HCT116 (cell line): ENCODE results near the gene MCF2L. TPM values are rescaled to one million over a fixed set of nuclear protein-coding genes. Genes with fewer than 3 reads are reported as not detected.

ENCODE experiments used
- ATAC-seq: fragments of 200-7000 bp; cut with Tn5 transposase; 2 replicates; pipeline ENCODE4 v1.9.1; 2020; ENCODE audit warnings: mild to moderate bottlenecking, moderate library complexity
- BruUV-seq: library from RNA; stranded (reverse); fragments of 400-500 nt; replicated peaks from 2 replicates; lab custom pipeline; 2021; lab: Mats Ljungman, UMichigan
- CTCF ChIA-PET: fragments of 300-600 bp; sonication (Branson Sonifier 250); formaldehyde crosslinking; loops from one replicate; lab custom pipeline; 2021; ENCODE audit warnings: antibody characterized with exemption; lab: Charles Lee
- POLR2A ChIA-PET: fragments of 300-600, 350-600 bp; sonication (Branson Sonifier 250); formaldehyde crosslinking; loops from one replicate; lab custom pipeline; 2021; ENCODE audit warnings: antibody characterized with exemption; lab: Charles Lee
- RAD21 ChIA-PET, 2 experiments: fragments of 300-600 bp; sonication (Branson Sonifier 250); formaldehyde crosslinking; loops; one replicate each; lab custom pipeline; 2023; ENCODE audit warnings: low total read pairs in 2 of 2; ENCODE audit not compliant: uncharacterized antibody in 2 of 2, unreplicated experiment in 2 of 2, low non-redundant PET in 1 of 2; lab: Charles Lee
- DNase-seq: peaks from one replicate; pipeline ENCODE4 v3.0.0-alpha.2; 2010; ENCODE audit warnings: low read depth, low spot score
- H2AFZ ChIP-seq: fragments of 200-600 bp; shearing (Covaris generic), sonication (generic); 2 replicates; pipeline ENCODE4 v1.6.1; 2017; ENCODE audit warnings: low read depth, mixed run types, mixed read lengths, antibody characterized with exemption, low read length; ENCODE audit not compliant: poor library complexity, severe bottlenecking
- H3K27ac ChIP-seq: 2 replicates; pipeline ENCODE4 v1.5.1; 2012; ENCODE audit warnings: low read depth, low read length
- H3K27me3 ChIP-seq: fragments of 200-600 bp; sonication (generic); 2 replicates; pipeline ENCODE4 v1.6.1; 2016; ENCODE audit warnings: mixed run types, low read length, mixed read lengths; ENCODE audit not compliant: insufficient read depth
- H3K36me3 ChIP-seq, 2 experiments: fragments of 200-500 bp in 1 of 2; fragments of 200-600 bp in 1 of 2; sonication (Bioruptor generic) in 1 of 2; sonication (generic) in 1 of 2; 2 replicates each; pipeline versions ENCODE4 v1.5.1 to v1.6.1; 2014 to 2016; ENCODE audit warnings: low read length in 2 of 2, inconsistent platforms in 1 of 2, mixed read lengths in 1 of 2, mixed run types in 1 of 2; ENCODE audit not compliant: insufficient read depth in 2 of 2, control insufficient read depth in 1 of 2
- H3K4me1 ChIP-seq, 2 experiments: fragments of 200-600 bp in 1 of 2; sonication (generic) in 1 of 2; 2 replicates each; pipeline versions ENCODE4 v1.5.1 to v1.6.1; 2012 to 2017; ENCODE audit warnings: low read length in 2 of 2, inconsistent platforms in 1 of 2, mild to moderate bottlenecking in 1 of 2, mixed read lengths in 1 of 2, mixed run types in 1 of 2, moderate library complexity in 1 of 2; ENCODE audit not compliant: insufficient read depth in 2 of 2, control insufficient read depth in 1 of 2
- H3K4me2 ChIP-seq: fragments of 200-600 bp; sonication (generic); 2 replicates; pipeline ENCODE4 v1.6.1; 2017; ENCODE audit warnings: mixed run types, low read length, mixed read lengths
- H3K4me3 ChIP-seq, 2 experiments: fragments of 200-600 bp in 1 of 2; sonication (generic) in 1 of 2; replicated peaks in 1 of 2; 2 replicates each; pipeline ENCODE4 v1.5.1; 2011 to 2016; ENCODE audit warnings: low read length in 2 of 2, control low read depth in 1 of 2, low read depth in 1 of 2, mild to moderate bottlenecking in 1 of 2, mixed read lengths in 1 of 2, mixed run types in 1 of 2
- H3K79me2 ChIP-seq: fragments of 200-600 bp; sonication (generic); 2 replicates; pipeline ENCODE4 v1.6.1; 2017; ENCODE audit warnings: mild to moderate bottlenecking, mixed run types, low read length, moderate library complexity, mixed read lengths; ENCODE audit not compliant: insufficient read depth
- H3K9ac ChIP-seq: fragments of 200-600 bp; sonication (generic); 2 replicates; pipeline ENCODE4 v1.6.1; 2016; ENCODE audit warnings: low read length, mixed read lengths
- H3K9me2 ChIP-seq: fragments of 200-600 bp; sonication (generic), shearing (Covaris generic); 2 replicates; pipeline ENCODE4 v1.6.1; 2017; ENCODE audit warnings: mixed run types, mild to moderate bottlenecking, moderate library complexity; ENCODE audit not compliant: insufficient read depth
- H3K9me3 ChIP-seq, 2 experiments: fragments of 200-500 bp in 1 of 2; fragments of 200-600 bp in 1 of 2; sonication (Bioruptor generic) in 1 of 2; sonication (generic) in 1 of 2; 2 replicates each; pipeline ENCODE4 v1.6.1; 2014 to 2017; ENCODE audit warnings: low read length in 2 of 2, mixed read lengths in 2 of 2, inconsistent platforms in 1 of 2, low read depth in 1 of 2, mild to moderate bottlenecking in 1 of 2, mixed run types in 1 of 2, moderate library complexity in 1 of 2; ENCODE audit not compliant: control insufficient read depth in 1 of 2, insufficient read depth in 1 of 2
- H4K20me1 ChIP-seq: fragments of 200-600 bp; sonication (generic), shearing (Covaris generic); 2 replicates; pipeline ENCODE4 v1.6.1; 2017; ENCODE audit warnings: mixed run types, mild to moderate bottlenecking, moderate library complexity; ENCODE audit not compliant: insufficient read depth
- CBX3 ChIP-seq: IDR thresholded peaks from 2 replicates; pipeline ENCODE4 v1.6.1; 2012; ENCODE audit warnings: low read depth
- CEBPB ChIP-seq: IDR thresholded peaks from 2 replicates; pipeline ENCODE4 v1.6.1; 2012; ENCODE audit warnings: low read depth
- EGR1 ChIP-seq: IDR thresholded peaks from 2 replicates; pipeline ENCODE4 v1.6.1; 2012; ENCODE audit warnings: low read depth
- ELF1 ChIP-seq: IDR thresholded peaks from 2 replicates; pipeline ENCODE4 v1.6.1; 2012; ENCODE audit warnings: low read depth, borderline replicate concordance
- EZH2 ChIP-seq: fragments of 200-600 bp; sonication (generic); IDR thresholded peaks from 2 replicates; pipeline ENCODE4 v1.6.1; 2017; ENCODE audit warnings: antibody characterized with exemption, mixed run types
- EZH2phosphoT487 ChIP-seq: fragments of 200-600 bp; IDR thresholded peaks from 2 replicates; pipeline ENCODE4 v1.6.1; 2018; ENCODE audit warnings: antibody characterized with exemption, borderline replicate concordance
- POLR2AphosphoS5 ChIP-seq: IDR thresholded peaks from 2 replicates; pipeline ENCODE4 v1.6.1; 2011; ENCODE audit warnings: mild to moderate bottlenecking, low read depth, low read length, moderate library complexity
- SIN3A ChIP-seq: IDR thresholded peaks from 2 replicates; pipeline ENCODE4 v1.6.1; 2012; ENCODE audit warnings: low read depth
- SP1 ChIP-seq: IDR thresholded peaks from 2 replicates; pipeline ENCODE4 v1.6.1; 2012; ENCODE audit warnings: low read depth
- SRF ChIP-seq: IDR thresholded peaks from 2 replicates; pipeline ENCODE4 v1.6.1; 2012; ENCODE audit warnings: low read depth
- TCF7L2 ChIP-seq: IDR thresholded peaks from 2 replicates; pipeline ENCODE4 v1.7.0; 2011; ENCODE audit warnings: borderline replicate concordance, inconsistent platforms; ENCODE audit not compliant: insufficient read depth, insufficient read length; ENCODE audit errors: extremely low read depth
- YY1 ChIP-seq: IDR thresholded peaks from 2 replicates; pipeline ENCODE4 v1.6.1; 2011; ENCODE audit warnings: low read length, low read depth, moderate library complexity, mild to moderate bottlenecking; ENCODE audit not compliant: insufficient replicate concordance; ENCODE audit errors: extremely low read depth
- ZFX ChIP-seq: fragments of 450-650 bp; IDR thresholded peaks from 2 replicates; pipeline ENCODE4 v1.6.1; 2017
- ZNF274 ChIP-seq: fragments of 200-500 bp; sonication (Bioruptor generic); IDR thresholded peaks from 2 replicates; pipeline ENCODE4 v1.6.1; 2014; ENCODE audit warnings: mild to moderate bottlenecking, low read depth, low read length, inconsistent platforms
- intact Hi-C: fragments of 100-400 bp; cut with micrococcal nuclease; formaldehyde crosslinking; loops from 2 replicates; pipeline ENCODE4 v1.10.0; 2022
- total RNA-seq: library from RNA; stranded (reverse); gene quantifications from one replicate; pipeline ENCODE4 v1.2.1, GENCODE V29; 2021; ENCODE audit not compliant: unreplicated experiment
- TF ChIP-seq, protein P1 (sequence below): IDR thresholded peaks from 2 replicates; pipeline ENCODE4 v1.6.1; 2012; ENCODE audit warnings: low read depth
- TF ChIP-seq, protein P2 (sequence below): IDR thresholded peaks from 2 replicates; pipeline ENCODE4 v1.6.1; 2012
- TF ChIP-seq, protein P3 (sequence below): IDR thresholded peaks from 2 replicates; pipeline ENCODE4 v1.6.1; 2012

Gene MCF2L
- total RNA-seq, 1 experiment from 2014 or later = 19.3 TPM

DNA sequence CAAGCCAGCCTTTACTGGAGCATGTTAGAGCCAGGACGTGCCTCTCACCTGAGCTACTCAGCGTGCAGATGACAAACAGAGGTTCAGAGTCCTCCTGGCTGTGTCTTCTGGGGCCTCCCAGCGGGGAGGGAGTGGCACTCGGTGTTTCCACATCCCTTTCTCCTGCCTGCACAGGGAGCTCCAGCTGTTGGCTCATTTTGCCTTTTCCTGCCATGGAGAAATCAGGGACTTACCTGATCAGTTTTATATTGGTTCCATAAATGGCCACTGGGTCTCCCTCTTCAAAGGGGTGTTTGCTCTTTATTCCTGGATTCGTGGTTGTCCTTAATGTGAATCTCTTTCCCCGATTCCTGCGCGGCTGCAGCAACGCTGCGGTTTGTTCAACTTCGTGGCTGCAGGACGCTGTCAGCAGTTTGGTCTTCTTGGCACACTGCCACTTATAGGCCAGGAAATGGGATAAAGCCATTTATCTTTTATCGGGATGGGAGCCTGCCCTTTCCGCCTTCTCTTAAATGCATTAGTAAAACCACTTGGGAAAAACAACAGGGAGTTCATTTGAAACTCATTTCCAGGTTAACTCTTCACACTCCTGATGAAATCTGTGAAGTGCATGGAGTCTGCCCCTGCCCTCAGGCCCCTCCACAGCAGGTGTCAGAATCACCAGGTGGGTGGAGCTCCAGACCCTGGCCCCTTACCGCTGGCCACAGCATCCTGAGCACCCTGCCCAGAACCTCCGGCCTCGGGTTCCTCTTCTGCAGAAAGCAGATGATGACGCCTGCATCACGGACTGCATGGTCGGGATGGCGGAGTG is 39.8 kb upstream of the MCF2L start:
- H3K9me2 ChIP-seq = no peaks in the 10 kb centered on the region
- intact Hi-C loops = no loop called here
- H2AFZ ChIP-seq = no peak overlapping the region
- ChIA-PET RAD21 (no interaction called here), CTCF (no interaction called here), POLR2A (no interaction called here)
- H3K9ac ChIP-seq = no peak overlapping the region
- H3K79me2 ChIP-seq = no peaks in the 10 kb centered on the region
- no peaks in the 10 kb centered on the region for H3K36me3 ChIP-seq
- no peaks in the 10 kb centered on the region for H4K20me1 ChIP-seq
- 0 out of 4 replicates have a peak, but pooled peaks cover 0 to 4% of the 10 kb centered on the region in 2 experiments for H3K9me3 ChIP-seq
- DNase-seq (no peak), ATAC-seq (no peak)
- BruUV-seq = no TSS peak
- H3K4me3 ChIP-seq = no peak overlapping the region
- H3K27ac ChIP-seq = no peak overlapping the region
- H3K4me1 ChIP-seq = peaks cover 9 to 13% of the 10 kb centered on the region in 2 experiments; a peak in 3 of 4 replicates
- no peak overlapping the region for H3K4me2 ChIP-seq
- no peaks in the 10 kb centered on the region for H3K27me3 ChIP-seq
- TF ChIP-seq ELF1 (no peak), CBX3 (no peak), ZNF274 (no peak), CEBPB (no peak), TCF7L2 (no peak), SIN3A (no peak), EGR1 (no peak), YY1 (no peak), ZFX (no peak), EZH2 (no peak), EZH2phosphoT487 (no peak), POLR2AphosphoS5 (no peak), SP1 (no peak), SRF (no peak)
- TF ChIP-seq, protein P1, sequence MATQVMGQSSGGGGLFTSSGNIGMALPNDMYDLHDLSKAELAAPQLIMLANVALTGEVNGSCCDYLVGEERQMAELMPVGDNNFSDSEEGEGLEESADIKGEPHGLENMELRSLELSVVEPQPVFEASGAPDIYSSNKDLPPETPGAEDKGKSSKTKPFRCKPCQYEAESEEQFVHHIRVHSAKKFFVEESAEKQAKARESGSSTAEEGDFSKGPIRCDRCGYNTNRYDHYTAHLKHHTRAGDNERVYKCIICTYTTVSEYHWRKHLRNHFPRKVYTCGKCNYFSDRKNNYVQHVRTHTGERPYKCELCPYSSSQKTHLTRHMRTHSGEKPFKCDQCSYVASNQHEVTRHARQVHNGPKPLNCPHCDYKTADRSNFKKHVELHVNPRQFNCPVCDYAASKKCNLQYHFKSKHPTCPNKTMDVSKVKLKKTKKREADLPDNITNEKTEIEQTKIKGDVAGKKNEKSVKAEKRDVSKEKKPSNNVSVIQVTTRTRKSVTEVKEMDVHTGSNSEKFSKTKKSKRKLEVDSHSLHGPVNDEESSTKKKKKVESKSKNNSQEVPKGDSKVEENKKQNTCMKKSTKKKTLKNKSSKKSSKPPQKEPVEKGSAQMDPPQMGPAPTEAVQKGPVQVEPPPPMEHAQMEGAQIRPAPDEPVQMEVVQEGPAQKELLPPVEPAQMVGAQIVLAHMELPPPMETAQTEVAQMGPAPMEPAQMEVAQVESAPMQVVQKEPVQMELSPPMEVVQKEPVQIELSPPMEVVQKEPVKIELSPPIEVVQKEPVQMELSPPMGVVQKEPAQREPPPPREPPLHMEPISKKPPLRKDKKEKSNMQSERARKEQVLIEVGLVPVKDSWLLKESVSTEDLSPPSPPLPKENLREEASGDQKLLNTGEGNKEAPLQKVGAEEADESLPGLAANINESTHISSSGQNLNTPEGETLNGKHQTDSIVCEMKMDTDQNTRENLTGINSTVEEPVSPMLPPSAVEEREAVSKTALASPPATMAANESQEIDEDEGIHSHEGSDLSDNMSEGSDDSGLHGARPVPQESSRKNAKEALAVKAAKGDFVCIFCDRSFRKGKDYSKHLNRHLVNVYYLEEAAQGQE = no peak
- TF ChIP-seq, protein P2, sequence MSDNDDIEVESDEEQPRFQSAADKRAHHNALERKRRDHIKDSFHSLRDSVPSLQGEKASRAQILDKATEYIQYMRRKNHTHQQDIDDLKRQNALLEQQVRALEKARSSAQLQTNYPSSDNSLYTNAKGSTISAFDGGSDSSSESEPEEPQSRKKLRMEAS = no peak
- TF ChIP-seq, protein P3, sequence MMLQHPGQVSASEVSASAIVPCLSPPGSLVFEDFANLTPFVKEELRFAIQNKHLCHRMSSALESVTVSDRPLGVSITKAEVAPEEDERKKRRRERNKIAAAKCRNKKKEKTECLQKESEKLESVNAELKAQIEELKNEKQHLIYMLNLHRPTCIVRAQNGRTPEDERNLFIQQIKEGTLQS = no peak
